HepG2 (cell line): ENCODE data around the gene KIRREL2. TPM values are rescaled to one million over a fixed set of nuclear protein-coding genes. Genes with fewer than 3 reads are reported as not detected.

Experiments
- DRAP1 ChIP-seq: IDR thresholded peaks from 2 replicates; pipeline ENCODE4 v1.6.1; 2016; ENCODE audit warnings: missing genetic modification reagents, missing compliant biosample characterization
- E2F2 ChIP-seq: sonication (generic); formaldehyde crosslinking; IDR thresholded peaks from 2 replicates; pipeline ENCODE4 v1.4.0; 2020; ENCODE audit warnings: missing genetic modification reagents, borderline replicate concordance
- KAT2B ChIP-seq: fragments of 150-350 bp; IDR thresholded peaks from 2 replicates; pipeline ENCODE4 v1.6.1; 2014; ENCODE audit warnings: low read depth, low read length, borderline replicate concordance
- MEIS2 ChIP-seq: sonication (generic); formaldehyde crosslinking; IDR thresholded peaks from 2 replicates; pipeline ENCODE4 v1.9.0; 2021; ENCODE audit warnings: mild to moderate bottlenecking, missing genetic modification reagents
- MTF1 ChIP-seq: sonication (generic); formaldehyde crosslinking; IDR thresholded peaks from 2 replicates; pipeline ENCODE4 v1.5.0; 2020; ENCODE audit warnings: missing genetic modification reagents
- NFAT5 ChIP-seq: sonication (generic); formaldehyde crosslinking; IDR thresholded peaks from 2 replicates; pipeline ENCODE4 v1.4.0; 2020; ENCODE audit warnings: missing genetic modification reagents
- PCBP2 ChIP-seq: fragments of 200-400 bp; formaldehyde crosslinking; optimal IDR thresholded peaks from 2 replicates; pipeline ENCODE3; 2018; ENCODE audit warnings: low read length, low read depth; ENCODE audit not compliant: poor library complexity, severe bottlenecking
- POGK ChIP-seq: sonication (generic); formaldehyde crosslinking; conservative IDR thresholded peaks from 2 replicates; pipeline ENCODE4 v1.8.0; 2022; ENCODE audit warnings: mild to moderate bottlenecking, moderate library complexity, missing genetic modification reagents
- RELA ChIP-seq: sonication (generic); formaldehyde crosslinking; IDR thresholded peaks from 2 replicates; pipeline ENCODE4 v1.4.0; 2020; ENCODE audit warnings: missing genetic modification reagents
- STAT5B ChIP-seq: sonication (generic); formaldehyde crosslinking; IDR thresholded peaks from 2 replicates; pipeline ENCODE4 v1.4.0; 2020; ENCODE audit warnings: missing genetic modification reagents
- WIZ ChIP-seq: sonication (generic); formaldehyde crosslinking; IDR thresholded peaks from 2 replicates; pipeline ENCODE4 v1.5.1; 2020; ENCODE audit warnings: mild to moderate bottlenecking, missing genetic modification reagents
- ZKSCAN1 ChIP-seq: fragments of 150-350 bp; IDR thresholded peaks from 2 replicates; pipeline ENCODE4 v1.6.1; 2014; ENCODE audit warnings: low read length
- ZNF430 ChIP-seq: sonication (generic); formaldehyde crosslinking; IDR thresholded peaks from 2 replicates; pipeline ENCODE4 v1.9.0; 2021; ENCODE audit warnings: mild to moderate bottlenecking, missing genetic modification reagents
- ZNF530 ChIP-seq: sonication (generic); formaldehyde crosslinking; IDR thresholded peaks from 2 replicates; pipeline ENCODE4 v1.5.0; 2020; ENCODE audit warnings: low read depth, mild to moderate bottlenecking, missing genetic modification reagents
- ZNF777 ChIP-seq: sonication (generic); formaldehyde crosslinking; IDR thresholded peaks from 2 replicates; pipeline ENCODE4 v1.4.0; 2020; ENCODE audit warnings: missing genetic modification reagents
- ZNF878 ChIP-seq: sonication (generic); formaldehyde crosslinking; IDR thresholded peaks from 2 replicates; pipeline ENCODE4 v1.8.1; 2023; ENCODE audit warnings: mild to moderate bottlenecking, missing genetic modification reagents, moderate library complexity
- polyA plus RNA-seq, 8 experiments: library from polyadenylated mRNA; depleted of rRNA in 3 of 8; stranded (reverse) in 7 of 8; unstranded in 1 of 8; fragments of >200 nt; fragmentation: Illumina TruSeq in 4 of 8; extraction: Trizol in 4 of 8; gene quantifications; 2 replicates each; pipeline versions ENCODE4 v1.2.1 to v1.2.3, GENCODE V29; 2011 to 2016; ENCODE audit warnings: low read depth in 4 of 8, missing spikeins in 1 of 8, mixed read lengths in 1 of 8; ENCODE audit not compliant: insufficient read depth in 1 of 8
- total RNA-seq, 5 experiments: library from RNA; depleted of rRNA; stranded (reverse); fragments of >200 nt; fragmentation: Illumina TruSeq; extraction: Trizol; gene quantifications; 2 replicates each; pipeline ENCODE4 v1.2.3, GENCODE V29; 2016; ENCODE audit warnings: low read depth in 1 of 5

Gene KIRREL2
- total and polyA plus RNA-seq, 2 of the 13 experiments (the other 11 are each of a cell fraction or from before 2014, with no cell fraction given), result 0.18 to 2.4 TPM

- TF ChIP-seq ZNF878 (CRISPR knock-in tag) (no peak), RELA (CRISPR knock-in tag) (no peak), KAT2B (no peak), POGK (CRISPR knock-in tag) (no peak), ZNF430 (CRISPR knock-in tag) (no peak), WIZ (CRISPR knock-in tag) (no peak), PCBP2 (no peak), E2F2 (CRISPR knock-in tag) (no peak), DRAP1 (CRISPR knock-in tag) (no peak), STAT5B (CRISPR knock-in tag) (no peak), NFAT5 (no peak), ZNF777 (CRISPR knock-in tag) (no peak), ZNF530 (CRISPR knock-in tag) (no peak), ZKSCAN1 (no peak), MTF1 (no peak), MEIS2 (no peak)
Measured at GRCh38 chr19:35862528-35862927, 5.8 kb downstream of the KIRREL2 start (continued).
